HG03097 (cell line): Measurements from ENCODE around the gene STK11IP.
"Not testable (repeated sequence)": the region's sequence is repeated elsewhere in the genome, so short reads cannot be mapped to it uniquely, and the experiment has no call there.

ENCODE experiments used
- ATAC-seq: cut with Tn5 transposase; IDR thresholded peaks from one replicate; pipeline ENCODE4 v1.9.1; 2021; ENCODE audit not compliant: unreplicated experiment, low FRiP score

Gene STK11IP

DNA sequence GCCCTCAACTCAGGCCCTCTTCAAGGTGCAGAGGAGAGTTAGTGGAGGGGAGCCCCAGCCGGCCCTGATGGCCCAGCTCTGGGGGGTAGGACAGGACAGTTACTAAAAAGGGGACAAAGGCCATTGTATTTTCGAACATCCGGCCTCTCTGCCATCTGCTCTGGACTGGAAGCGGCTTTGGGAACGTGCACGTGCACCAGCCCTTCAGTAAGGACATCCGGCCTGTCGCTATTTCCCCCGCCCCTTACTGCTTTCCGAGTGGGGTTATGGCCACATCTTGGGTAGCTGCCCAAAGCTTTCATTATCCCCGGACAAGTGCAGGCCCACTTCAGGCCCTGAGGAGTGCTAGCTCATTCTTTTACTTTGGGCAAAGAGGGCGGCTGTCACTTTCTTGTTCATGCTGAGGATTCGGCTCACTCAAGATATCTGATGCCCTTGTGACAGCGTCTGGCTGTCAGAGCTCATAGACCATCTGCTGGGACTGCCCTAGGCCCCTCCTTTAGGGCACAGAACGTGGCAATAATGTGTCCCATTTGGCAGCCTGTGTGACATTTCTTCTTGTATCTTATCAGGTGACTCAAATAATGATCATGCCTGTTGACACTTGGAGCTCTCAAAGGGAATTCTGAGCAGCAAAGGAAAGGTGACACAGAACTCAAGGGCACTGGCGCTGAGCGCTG is 47.3 kb downstream of the STK11IP start:
- no peak for ATAC-seq

- no peak for ATAC-seq
Measured at GRCh38 chr2:219645631-219646527, 48.2 kb downstream of the STK11IP start.

- ATAC-seq, result no peak
Measured at GRCh38 chr2:219648176-219648575, 50.5 kb downstream of the STK11IP start.

DNA sequence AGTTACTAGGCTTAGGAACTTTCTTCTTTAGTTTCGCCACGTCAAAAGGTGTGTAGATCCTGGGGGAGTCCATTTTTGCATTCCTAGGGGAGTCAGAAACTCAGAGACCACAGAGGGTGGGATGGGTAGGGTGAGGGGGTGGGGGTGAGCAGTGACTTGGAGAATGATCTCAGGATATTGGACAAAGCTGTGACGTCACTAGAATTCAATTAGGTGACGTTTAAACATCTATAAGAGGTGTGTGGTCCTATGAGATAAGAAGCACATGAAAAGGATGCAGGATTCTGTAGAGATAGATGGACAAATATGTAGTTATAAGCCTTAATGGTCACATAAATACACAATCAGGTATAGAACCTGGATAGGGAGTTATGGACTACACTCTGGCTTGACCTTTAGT is 51.3 kb downstream of the STK11IP start:
- no peak for ATAC-seq

DNA sequence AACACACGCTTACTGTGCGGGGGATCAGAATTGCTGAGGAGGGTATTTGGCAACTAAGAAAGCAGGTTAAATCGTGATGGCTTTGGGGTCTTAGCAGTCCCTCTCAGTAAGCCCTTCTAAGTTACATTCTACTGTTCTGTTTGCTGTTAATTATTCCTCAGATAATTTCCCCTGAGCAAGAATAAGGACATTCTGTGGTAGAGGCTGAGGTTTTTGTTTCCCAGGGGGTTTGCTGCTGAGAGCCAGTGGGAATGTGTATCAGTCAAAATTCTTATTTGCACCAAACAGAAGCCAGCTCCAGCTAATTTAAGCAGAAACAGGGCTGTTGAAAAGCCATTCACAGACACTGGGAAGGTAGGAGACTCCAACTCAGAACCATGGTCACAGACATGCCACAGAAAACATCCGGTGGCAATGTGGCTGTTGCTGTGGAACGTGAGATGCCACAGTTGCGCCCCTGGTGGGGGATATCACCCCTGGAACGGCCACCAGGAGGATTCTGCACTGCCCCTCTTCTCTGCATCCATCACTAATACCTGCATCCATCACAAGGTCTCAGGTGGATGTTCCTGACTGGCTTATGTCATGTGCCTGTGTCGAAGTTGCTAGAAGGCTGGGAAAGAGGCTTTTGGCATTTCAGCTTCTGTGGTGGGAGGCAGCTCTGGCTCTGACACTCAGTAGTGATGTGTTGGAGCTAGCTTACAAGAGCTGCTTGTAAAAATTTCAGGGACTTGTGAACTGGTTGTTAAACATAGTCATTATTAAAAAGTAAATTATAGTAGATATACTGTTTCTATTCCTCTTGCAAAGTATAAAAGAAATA is 53.0 kb downstream of the STK11IP start:
- ATAC-seq, result no peak

- ATAC-seq, result not testable (repeated sequence)
Measured at GRCh38 chr2:219651656-219652055, 54.0 kb downstream of the STK11IP start.

DNA sequence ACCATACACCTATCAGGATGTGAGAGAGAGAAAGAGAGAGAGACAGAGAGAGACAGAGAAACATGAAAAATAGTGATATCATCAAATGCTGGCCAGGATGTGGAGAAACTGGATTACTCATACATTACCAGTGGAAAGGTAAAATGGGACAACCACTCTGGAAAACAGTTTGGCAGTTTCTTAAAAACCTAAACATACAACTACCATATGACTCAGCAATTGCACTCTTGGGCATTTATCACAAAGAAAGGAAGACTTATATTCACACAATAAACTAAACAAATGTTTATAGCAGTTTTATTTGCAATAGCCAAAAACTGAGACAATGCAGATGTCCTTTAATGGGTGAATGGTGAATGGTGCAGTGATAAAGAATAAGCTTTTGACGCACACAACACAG is 58.9 kb downstream of the STK11IP start:
- ATAC-seq, result no peak

DNA sequence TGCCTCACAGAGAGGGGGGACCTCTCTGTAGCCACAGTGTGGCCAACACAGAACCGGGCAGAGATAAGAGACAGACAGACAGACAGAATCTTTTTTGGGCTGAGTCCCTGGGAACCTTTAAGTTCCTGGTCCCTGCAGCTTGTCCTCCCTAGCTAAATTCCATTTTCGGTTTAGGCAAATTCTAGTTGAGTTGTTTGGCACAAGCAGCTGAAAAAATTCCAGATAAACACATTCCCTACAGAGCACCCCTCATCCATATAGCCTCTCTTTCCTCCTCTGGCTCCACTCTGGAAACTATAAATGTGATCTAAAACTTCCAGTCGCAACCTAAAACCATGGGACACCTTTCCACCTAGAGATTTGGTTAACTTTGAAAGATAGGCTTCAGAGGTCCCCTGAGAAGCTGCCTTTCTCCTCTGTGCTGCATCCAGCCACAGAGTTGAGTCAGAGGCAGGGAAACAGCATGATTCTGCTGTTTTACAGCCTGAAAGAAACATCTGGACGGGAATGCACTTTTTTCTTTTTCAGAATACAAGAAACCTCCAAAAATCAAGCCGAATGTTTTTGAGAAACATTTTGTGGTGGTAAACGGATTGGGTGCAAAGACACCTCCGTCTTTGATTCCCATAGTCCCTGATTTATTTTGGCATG is 60.7 kb downstream of the STK11IP start:
- no peak for ATAC-seq

DNA sequence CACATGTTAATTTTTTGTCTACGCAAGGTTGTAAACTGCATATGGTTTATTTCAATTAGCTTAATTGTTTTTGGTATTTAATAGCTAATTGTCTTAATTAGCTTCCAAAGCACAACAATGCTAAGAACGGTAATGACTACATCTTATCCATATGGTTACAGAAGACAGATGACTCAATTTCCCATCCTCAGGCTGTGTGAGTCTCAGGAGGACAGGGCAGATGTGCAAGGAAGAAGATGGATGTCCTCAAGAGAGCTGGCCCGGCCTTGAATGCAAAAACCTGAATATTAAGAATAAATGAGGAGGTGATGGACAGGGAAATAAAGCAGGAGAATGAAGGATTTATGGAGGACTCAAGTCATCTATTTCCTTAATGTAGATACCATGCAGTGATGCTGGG is 61.2 kb downstream of the STK11IP start:
- no peak for ATAC-seq

GRCh38 chr2:219661197-219661954 is 63.7 kb downstream of the STK11IP start:
- peak; percentile 88 for ATAC-seq

DNA sequence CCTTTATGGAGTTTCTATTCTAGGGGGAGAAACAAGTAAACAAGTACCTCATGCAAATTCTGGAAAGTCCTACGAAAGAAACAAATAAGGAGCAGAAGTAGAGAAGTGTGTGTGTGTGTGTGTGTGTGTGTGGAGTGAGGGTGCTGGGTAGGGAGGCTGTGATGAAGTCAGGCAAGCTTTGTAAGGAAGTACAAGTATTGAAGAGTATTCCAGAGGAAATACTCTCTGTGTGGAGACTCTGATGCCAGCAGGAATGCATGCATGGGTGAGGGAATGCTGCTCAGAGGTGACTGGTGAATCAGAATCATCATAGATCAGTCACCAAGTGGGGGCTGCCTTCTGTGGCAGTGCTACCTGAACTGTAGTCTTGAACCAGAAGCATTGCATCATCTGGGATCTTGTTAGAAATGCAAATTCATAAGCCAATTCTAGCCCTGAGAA is 64.3 kb downstream of the STK11IP start:
- no peak for ATAC-seq

DNA sequence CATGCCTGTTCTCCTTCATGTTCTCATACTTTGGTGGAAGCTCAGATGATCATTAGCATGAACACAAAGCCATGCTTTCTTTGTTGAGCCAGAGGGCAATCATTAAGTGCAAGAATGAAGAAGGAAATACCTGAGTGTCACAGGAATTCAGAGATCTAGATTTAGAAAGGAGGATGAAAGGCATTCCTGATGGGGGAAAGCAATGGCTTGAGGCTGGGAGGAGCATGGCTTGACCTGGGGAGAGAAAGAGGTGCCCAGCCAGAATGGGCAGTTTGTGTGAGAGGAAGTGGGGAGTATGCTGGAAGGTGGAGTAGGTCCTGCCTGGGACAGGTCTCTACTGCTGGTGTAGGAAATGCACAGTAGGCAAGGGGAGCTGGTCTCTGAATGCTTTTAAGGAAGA is 64.9 kb downstream of the STK11IP start:
- ATAC-seq, result no peak

GRCh38 chr2:219663116-219663762 is 65.6 kb downstream of the STK11IP start:
- ATAC-seq, result no peak

DNA sequence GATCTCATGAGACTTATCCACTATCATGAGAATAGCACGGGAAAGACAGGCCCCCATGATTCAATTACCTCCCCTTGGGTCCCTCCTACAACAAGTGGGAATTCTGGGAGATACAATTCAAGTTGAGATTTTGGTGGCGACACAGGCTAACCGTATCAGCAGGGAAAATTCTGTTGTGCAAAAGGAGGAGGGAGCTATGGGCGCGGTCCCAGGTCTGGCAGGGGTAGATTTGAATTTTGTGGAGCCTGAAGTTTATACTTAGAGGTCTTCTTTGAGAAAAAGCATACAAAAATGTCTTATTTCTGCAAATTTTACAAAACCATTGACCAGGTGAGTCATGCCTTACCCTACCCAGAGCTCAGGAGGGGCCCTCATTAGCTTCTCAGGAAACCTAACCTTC is 66.4 kb downstream of the STK11IP start:
- ATAC-seq, result no peak

GRCh38 chr2:219664944-219665343 is 67.3 kb downstream of the STK11IP start:
- no peak for ATAC-seq

DNA sequence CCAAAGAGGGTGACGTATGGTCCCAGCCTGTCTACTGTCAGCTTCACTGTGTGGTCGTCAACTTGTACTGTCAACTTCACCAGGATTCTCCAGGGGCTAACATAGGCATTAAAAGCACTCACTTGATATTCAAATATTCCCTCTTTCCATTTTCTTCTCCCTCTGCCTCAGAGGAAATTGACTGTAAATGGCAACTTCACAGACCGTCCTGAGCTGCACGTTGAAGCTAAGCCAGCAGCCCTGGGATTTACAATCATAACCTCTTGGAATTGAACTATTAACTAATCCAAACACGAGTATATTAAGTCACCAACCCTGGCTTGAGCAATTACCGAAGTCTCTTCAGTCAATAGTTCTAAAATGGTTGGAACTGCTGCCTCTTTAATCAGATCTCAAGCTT is 68.3 kb downstream of the STK11IP start:
- ATAC-seq, result no peak
